NOMO-1 (cell line): Measurements from ENCODE around the gene NTN3.
A peak's percentile ranks its signal among the peaks of the same experiment; 100 is the strongest.
"Not testable (repeated sequence)": the region's sequence is repeated elsewhere in the genome, so short reads cannot be mapped to it uniquely, and the experiment has no call there.

Experiments used
- DNase-seq, 2 experiments: peaks; one replicate each; lab custom pipeline; 2025; ENCODE audit not compliant: unreplicated experiment in 2 of 2; lab: John Stamatoyannopoulos, UW

NTN3 gene

GRCh38 chr16:2471016-2471652, at the start of gene NTN3:
TSS of gene NTN3 (plus strand) at chr16:2471297. CDS start at chr16:2471702, 405 bp downstream.
- no peak for DNase-seq

- no peak for DNase-seq
These were observed 48.8 kb upstream of the NTN3 start for GRCh38 chr16:2422123-2422867.

DNA sequence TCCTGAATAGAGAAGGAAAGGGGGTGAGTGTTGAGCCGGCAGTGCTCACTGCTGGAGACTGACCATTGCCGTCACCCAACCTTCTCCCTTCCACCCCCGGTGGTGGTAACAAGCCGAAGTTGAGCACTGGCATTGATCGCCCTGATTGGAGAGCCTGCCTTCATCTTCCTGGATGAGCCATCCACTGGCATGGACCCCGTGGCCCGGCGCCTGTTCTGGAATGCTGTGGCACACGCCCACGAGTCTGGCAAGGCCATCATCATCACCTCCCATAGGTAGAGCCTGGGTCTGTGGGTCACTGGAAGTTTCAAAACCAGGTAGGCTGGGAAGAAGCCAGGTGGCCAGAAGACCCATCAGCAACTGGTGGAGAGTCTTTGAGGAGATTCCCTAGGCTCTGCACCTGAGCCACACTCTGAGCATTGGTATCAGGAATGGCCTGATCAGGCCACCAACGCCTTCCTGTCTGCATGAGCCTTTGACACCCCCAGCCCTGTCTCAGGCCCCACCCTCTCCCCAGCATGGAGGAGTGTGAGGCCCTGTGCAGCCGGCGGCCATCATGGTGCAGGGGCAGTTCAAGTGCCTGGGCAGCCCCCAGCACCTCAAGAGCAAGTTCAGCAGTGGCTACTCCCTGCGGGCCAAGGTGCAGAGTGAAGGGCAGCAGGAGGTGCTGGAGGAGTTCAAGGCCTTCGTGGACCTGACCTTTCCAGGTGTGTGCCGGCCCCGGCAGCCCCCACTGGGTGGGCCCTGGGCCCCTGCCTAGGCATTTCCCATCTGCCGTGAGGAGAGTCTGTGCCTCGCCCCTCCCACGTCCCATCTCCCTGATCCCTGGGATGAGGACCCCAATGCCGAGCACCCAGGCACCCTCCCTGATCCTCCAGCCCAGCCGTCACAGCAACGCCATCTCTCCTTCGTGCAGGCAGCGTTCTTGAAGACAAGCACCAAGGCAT, 46.8 kb upstream of the NTN3 start:
- DNase-seq: no peak

GRCh38 chr16:2425008-2425518, 46.0 kb upstream of the NTN3 start:
- no peak for DNase-seq

DNA sequence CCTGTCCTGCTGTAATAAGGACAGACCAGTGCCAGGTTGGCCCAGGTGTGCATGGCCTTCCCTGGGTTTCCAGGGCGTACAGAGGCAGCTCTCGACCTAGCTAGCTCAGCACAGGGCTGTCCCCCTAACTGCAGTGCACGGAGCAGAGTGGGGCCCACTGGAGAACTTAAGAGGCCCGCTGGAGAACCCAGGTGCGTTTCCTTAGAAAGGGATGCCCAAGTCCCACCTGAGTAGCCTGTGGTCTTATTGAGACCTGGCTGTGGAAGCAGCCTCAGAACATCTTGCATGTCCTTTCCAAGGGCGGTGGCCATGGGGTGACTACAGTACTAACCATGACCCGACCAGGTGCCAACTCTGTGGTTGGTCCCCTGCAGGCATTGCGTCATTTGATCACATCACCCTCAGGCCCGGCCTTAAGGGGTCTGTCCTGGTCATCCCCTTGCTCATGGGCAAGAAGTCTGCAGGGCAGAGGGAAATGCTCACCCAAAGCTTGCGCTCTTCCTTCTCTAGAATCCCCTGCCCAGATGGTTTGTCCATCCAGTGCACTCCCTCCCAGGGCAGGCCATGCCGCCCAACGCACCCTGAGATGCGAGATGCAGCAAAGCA, 45.2 kb upstream of the NTN3 start:
- no peak for DNase-seq

- DNase-seq: no peak
These were observed 44.1 kb upstream of the NTN3 start for GRCh38 chr16:2426941-2427361.

DNA sequence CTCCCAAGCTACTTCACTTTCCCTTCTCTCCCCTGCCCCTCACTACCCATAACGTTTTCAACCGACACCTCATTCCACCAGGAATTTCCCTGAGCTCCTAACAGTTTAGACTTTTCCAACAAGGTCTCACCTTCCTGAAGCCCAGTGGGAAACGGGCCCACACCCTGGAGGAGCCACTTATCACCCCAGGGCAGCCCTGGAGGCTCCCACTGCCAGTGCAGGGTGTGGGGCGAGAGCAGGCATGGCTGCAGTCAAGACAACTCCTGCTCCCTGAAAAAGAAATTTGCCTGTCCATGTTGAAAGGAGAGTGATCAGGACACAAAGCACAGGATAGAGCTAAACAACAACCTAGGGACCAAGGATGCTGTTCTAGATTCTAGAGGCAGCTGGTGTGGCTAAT, 43.6 kb upstream of the NTN3 start:
- no peak for DNase-seq

GRCh38 chr16:2428051-2428783, 42.9 kb upstream of the NTN3 start:
- peak; percentile 16 to 37 for DNase-seq

DNA sequence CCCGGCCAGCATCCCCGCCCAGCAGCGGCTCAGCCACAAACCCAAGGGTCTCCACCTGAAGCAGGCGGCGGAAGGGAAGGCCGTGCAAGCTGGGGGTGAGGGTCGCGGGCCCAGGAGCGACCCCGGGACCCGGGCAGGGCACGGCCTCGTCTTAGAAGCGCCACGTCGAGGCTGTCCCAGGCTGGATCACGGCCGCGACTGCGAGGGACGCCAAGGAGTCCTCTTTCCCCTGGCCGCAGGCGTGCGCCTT, 42.4 kb upstream of the NTN3 start:
- DNase-seq: no peak

DNA sequence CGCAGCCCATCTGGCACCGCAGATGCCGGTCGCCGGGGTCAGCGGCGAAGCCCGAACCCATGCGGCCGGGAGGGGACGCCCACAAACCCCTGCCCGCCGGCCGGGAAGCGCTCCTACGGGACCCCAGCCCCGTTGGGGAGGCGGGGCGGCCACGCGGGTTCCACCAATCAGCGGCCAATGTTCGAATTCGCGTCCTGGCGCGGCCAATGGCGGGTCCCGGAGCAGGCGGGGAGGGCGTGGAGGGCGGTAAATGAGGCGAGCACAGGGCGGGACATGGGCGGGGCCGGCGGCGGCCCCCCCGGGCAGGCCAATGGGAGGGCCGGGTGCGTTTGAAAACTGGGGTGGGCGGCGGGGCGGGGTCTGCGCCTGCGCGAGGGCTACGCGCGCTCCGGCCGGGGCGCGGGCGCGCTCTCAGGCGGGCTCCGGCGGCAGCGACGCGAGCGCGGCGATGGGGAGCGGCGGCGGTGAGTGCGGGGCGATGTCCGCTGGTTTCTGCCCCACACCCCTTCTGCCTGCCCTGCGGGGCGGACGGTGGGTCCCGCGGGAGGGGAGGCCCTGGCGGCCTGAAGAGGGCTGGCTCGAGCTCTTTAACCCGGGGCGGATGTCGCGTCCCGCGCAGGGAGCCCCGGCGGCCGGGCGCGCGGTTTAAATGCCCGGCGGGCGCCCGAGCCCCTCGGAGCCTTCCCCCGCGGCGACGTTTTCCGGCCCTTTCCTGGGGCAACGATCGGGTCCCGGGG, 41.9 kb upstream of the NTN3 start, which contains the start of gene CCNF:
TSS of gene CCNF (plus strand) at position 414 of the 737 bp plus-strand sequence. CDS start at position 449, 35 bp downstream.
- DNase-seq: peak; percentile 89 to 96

- peak; percentile 4 to 60 for DNase-seq
These were observed 41.1 kb upstream of the NTN3 start for GRCh38 chr16:2429771-2430663.

- DNase-seq: no peak
These were observed 38.8 kb upstream of the NTN3 start for GRCh38 chr16:2432286-2432685.

DNA sequence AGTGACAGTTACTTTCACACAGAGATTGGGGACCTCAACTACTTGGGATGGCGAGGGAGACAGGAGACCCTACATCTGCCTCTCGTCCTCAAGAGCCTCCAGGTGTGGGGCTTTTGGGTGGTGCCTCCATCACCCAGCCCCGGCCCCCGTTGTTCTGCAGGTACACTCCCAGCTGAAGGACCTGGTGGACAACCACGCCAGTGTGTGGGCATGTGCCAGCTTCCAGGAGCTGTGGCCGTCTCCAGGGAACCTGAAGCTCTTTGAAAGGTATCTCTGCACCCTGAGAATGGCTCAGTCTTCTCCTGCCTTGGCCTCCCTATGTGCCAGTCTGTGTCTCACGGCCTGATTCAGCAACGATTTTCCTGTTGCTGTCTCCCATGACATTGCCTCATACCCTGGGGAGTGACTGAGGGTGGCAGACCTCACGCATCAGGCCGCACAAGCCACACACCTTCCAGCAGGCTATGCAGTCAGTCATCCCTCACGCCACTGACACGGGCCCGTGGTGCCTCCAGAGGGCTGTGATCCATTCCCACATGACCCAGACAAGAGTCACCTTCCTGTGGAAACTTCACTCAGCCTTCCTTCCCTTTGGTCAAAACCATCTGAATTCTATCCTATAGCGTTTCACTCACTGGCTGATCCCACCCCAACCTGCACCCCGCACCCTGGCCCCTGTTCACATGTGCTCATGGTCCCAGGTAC, 38.1 kb upstream of the NTN3 start:
- DNase-seq: no peak

GRCh38 chr16:2435236-2435635, 35.9 kb upstream of the NTN3 start:
- DNase-seq: not testable (repeated sequence)

- DNase-seq: no peak
These were observed 35.0 kb upstream of the NTN3 start for GRCh38 chr16:2436110-2436509.

DNA sequence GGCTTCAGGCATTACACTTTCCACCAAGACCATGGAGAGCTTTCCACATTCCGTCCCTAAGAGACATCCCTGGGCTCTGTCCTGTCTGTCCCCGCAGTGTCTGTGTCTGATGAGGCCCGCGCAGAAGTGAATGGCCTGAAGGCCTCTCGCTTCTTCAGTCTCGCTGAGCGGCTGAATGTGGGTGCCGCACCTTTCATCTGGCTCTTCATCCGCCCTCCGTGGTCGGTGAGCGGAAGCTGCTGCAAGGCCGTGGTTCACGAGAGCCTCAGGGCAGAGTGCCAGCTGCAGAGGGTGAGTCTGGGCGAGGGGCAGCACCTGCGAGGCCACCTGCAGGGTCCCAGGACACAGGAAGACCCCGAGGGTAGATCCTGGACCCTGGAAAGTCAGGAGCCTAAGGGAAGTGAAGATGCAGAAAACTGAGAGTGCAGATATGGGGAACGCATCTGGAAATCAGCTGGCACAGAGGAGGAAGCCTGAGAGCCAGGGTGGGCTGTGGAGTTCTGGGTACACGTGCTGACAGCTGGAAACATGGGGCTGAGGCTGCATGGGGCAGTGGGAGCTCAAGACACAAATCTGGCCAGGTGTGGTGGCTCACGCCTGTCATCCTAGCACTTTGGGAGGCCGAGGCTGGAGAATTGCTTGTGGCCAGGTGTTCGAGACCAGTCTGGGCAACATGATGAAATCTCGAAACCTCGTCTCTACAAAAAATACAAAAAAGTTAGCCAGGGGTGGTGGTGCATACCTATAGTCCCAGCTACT, 33.9 kb upstream of the NTN3 start:
- DNase-seq: no peak

DNA sequence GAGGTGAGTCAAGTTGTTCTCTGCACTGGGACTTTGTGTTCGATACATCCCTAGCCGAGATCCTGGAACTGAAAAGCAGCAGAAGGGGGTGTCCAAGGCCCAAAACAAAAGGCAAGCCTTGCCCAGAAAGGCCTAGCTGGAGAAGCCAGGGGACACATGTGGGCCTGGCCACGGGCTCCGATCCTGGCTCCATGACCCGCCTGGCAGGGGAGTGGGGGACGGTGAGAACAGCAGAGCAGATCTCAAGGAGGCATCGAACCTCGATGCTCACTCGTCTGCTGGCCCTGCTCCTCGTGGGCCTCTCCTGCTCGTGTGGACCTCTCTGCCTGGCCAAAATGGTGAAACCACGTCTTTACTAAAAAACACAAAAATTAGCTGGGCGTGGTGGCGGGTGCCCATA, 33.0 kb upstream of the NTN3 start:
- no peak for DNase-seq
